HT1080 (cell line): ENCODE data around the gene MAP2K1. TPM values are rescaled to one million over a fixed set of nuclear protein-coding genes. Genes with fewer than 3 reads are reported as not detected.
"Not testable (repeated sequence)": the region's sequence is repeated elsewhere in the genome, so short reads cannot be mapped to it uniquely, and the experiment has no call there.

Source experiments
- DNase-seq: peaks from one replicate; pipeline ENCODE4 v3.0.0-alpha.2; 2015; ENCODE audit warnings: low read depth
- small RNA-seq: library from RNA; depleted of rRNA; stranded (forward); fragments of <200 nt; gene quantifications from one replicate; pipeline ENCODE3, GENCODE V24; 2014
- total RNA-seq: library from RNA; depleted of rRNA; stranded (reverse); fragments of >200 nt; shearing (Covaris generic); gene quantifications from 2 replicates; pipeline ENCODE4 v1.2.3, GENCODE V29; 2014; rRNA removed

The MAP2K1 gene
- total RNA-seq, 1 experiment from 2014 or later: 63.5 TPM

GRCh38 chr15:66503041-66503648 lies 116.4 kb downstream of the MAP2K1 start:
- DNase-seq: not testable (repeated sequence)

DNA sequence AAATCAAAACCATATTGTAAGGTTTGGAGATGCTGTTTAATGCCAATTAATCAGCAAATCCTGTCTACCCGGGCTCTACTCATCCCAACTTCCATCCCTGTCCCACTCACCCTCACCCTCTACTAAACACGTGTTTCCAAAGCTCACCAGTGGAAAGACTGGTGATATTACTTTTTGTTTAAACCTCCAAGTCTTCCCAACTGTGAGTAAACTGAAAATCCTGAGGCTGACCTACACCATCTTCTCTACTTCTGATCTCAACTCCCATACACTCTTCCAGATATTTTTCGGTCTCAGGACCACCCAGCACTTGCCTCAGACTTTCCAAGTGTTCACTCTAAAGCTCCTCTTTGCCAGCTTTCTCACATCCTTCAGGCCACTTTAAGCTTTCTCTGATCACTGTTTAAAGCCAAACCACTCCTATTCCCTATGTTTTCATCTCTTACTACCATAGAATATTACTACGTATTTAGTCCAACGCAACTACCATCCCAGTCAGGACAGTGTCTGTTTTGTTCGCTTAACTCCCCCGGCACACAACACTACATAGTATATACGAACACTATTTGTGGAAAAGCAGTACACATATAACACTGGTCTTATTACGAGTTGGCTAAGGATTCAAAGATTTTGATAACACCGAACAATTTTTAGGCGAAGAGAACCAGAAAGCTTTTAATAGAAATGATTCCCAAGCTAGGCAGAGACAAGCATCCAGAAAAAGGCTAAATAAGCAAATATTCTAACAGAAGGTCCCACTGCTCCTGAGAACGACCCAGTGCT lies 117.3 kb downstream of the MAP2K1 start:
- DNase-seq: peak; percentile 36

DNA sequence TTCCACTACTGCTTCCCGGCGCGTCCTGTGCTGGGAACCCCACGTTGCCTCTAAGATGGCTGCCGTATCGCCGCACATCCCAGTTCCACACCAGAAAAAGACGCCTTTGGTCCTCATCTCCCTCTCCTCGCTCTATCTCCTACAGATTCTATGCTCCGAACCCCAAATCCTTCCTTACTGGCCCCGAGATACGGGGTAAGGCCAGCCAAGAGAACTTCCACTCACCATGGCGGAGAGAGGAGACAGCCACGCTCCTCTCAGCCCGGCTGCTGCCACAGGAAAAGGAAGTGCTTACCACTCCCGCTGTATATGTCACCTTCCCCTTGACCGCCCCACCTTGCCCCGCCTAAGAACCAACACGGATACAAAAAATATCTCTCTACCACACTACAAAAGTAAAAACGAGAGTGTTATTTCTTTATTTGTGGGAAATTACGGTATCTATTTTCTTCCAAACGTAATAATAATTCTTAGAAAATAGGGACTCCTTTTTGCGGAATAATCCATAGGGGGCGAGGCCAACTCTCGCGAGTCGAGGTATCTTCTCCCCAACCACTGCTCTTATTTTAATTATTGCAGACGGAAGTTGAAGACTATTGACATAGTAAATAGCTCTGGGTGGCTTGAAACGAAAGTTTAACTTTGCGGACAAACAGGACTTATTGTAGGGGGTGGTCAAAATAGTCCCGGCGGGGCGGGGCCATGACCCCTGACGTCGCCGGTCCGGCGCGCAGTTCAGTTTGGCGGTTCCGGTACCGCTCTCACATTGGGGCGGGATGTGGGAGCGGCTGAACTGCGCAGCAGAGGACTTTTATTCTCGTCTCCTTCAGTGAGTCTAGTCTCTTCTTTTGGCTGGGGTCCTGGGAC lies 118.1 kb downstream of the MAP2K1 start, which contains the start of the genes RPL4 and ZWILCH:
Gene RPL4, minus strand, starts transcription at position 293 of the 867 bp plus-strand sequence. Its CDS starts 65 bp downstream, at position 228.
Gene ZWILCH, plus strand, starts transcription at position 764 of the 867 bp plus-strand sequence. Its CDS starts 13 bp downstream, at position 777.
- DNase-seq: peak; percentile 86

- DNase-seq: no peak
Measured at GRCh38 chr15:66505430-66505811, 118.7 kb downstream of the MAP2K1 start.

- no peak for DNase-seq
Measured at GRCh38 chr15:66505818-66506217, 119.1 kb downstream of the MAP2K1 start.

DNA sequence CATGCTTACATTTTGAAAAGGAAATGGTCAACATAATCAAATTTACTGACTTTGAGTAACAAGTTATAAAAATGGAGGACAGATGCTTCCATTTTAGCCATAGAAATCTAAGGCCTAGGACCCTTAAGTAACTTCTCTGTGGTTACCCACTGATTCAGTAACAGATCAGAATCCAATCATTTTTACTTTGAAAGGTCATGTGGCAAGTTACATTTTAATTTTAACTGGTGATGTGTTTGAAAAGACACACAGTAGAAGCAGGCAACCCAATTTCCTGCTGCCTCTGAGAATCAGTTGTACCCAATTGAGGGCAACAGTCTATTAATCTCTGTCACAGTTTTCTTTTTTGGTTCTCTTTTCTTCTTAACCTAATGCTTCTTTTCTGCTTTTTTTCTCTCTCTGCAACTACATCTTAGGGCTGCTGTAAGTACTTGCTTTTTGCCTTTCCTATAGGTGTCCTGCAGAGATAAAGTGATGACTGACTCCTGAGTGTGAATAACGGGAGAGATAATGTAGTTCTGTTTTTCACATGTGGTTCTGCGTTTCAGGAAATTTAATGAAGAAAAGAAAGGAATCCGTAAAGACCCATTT lies 121.7 kb downstream of the MAP2K1 start:
- DNase-seq: no peak

- no peak for DNase-seq
Measured at GRCh38 chr15:66514586-66514985, 127.9 kb downstream of the MAP2K1 start.

GRCh38 chr15:66515901-66516322 lies 129.2 kb downstream of the MAP2K1 start:
- peak; percentile 84 for DNase-seq

GRCh38 chr15:66523926-66524325 lies 137.2 kb downstream of the MAP2K1 start:
- no peak for DNase-seq

GRCh38 chr15:66524838-66525237 lies 138.1 kb downstream of the MAP2K1 start:
- no peak for DNase-seq

GRCh38 chr15:66535056-66535455 lies 148.3 kb downstream of the MAP2K1 start:
- no peak for DNase-seq

Small RNA genes lying within 50 kb of the gene (small RNA-seq; reads per million reads assigned to genes)
- gene ATP5MFP6 (not detected), gene MIR4512 (not detected), gene RF00019 (not detected), gene RF01159 (not detected), gene SCARNA14 (3.0 reads per million, percentile 86 among the genes with 10 or more reads in this experiment), gene SNORD16 (not detected), gene SNORD18A (not detected), gene SNORD18B (not detected), gene SNORD18C (not detected)

Other genes starting within 250 kb of the MAP2K1 start
- 0.07 and 0.11 TPM in 2 replicates for gene MEGF11, start 133.2 kb upstream of the MAP2K1 start, total RNA-seq
- 21.1 and 21.3 TPM in 2 replicates for gene DIS3L, start 93.3 kb upstream of the MAP2K1 start, total RNA-seq
- gene TIPIN, start 30.2 kb upstream of the MAP2K1 start, total RNA-seq: 21.9 TPM in 2 replicates
- 15.6 and 19.4 TPM in 2 replicates for gene SNAPC5, start 110.8 kb downstream of the MAP2K1 start, total RNA-seq
- gene RPL4, start 117.9 kb downstream of the MAP2K1 start, total RNA-seq: 5,680 and 5,951 TPM in 2 replicates
- gene ZWILCH, start 118.4 kb downstream of the MAP2K1 start, total RNA-seq: 56.8 and 57.3 TPM in 2 replicates
- gene LCTL, start 179.1 kb downstream of the MAP2K1 start, total RNA-seq: 14.5 and 14.6 TPM in 2 replicates